Trophoblast cell (in vitro differentiated cells and primary cell): ENCODE measurements around the gene XXYLT1.

ENCODE experiments used
- DNase-seq, 2 donors: peaks; one replicate each; pipeline ENCODE4 v3.0.0-alpha.2; 2016
- H2AFZ ChIP-seq: 2 replicates; pipeline ENCODE4 v1.6.1; 2013; ENCODE audit warnings: low read length, moderate library complexity, mild to moderate bottlenecking; ENCODE audit not compliant: insufficient read depth, poor library complexity
- H2AK5ac ChIP-seq: 2 replicates; pipeline ENCODE4 v1.6.1; 2013; ENCODE audit warnings: mild to moderate bottlenecking, low read length
- H2BK120ac ChIP-seq: 2 replicates; pipeline ENCODE4 v1.6.1; 2013; ENCODE audit warnings: low read length, mild to moderate bottlenecking, moderate library complexity; ENCODE audit not compliant: insufficient read depth, poor library complexity
- H2BK12ac ChIP-seq: 2 replicates; pipeline ENCODE4 v1.6.1; 2013; ENCODE audit warnings: mild to moderate bottlenecking, low read length, moderate library complexity
- H2BK5ac ChIP-seq: 2 replicates; pipeline ENCODE4 v1.6.1; 2013; ENCODE audit warnings: low read length, low read depth, moderate library complexity, mild to moderate bottlenecking; ENCODE audit not compliant: poor library complexity
- H3K14ac ChIP-seq: 2 replicates; pipeline ENCODE4 v1.6.1; 2013; ENCODE audit warnings: mild to moderate bottlenecking, low read length
- H3K18ac ChIP-seq: 2 replicates; pipeline ENCODE4 v1.6.1; 2013; ENCODE audit warnings: mild to moderate bottlenecking, low read length
- H3K23ac ChIP-seq: 2 replicates; pipeline ENCODE4 v1.6.1; 2013; ENCODE audit warnings: low read length
- H3K27ac ChIP-seq: 2 replicates; pipeline ENCODE4 v1.5.1; 2013; ENCODE audit warnings: low read depth, mild to moderate bottlenecking, inconsistent platforms, low read length, moderate library complexity
- H3K27me3 ChIP-seq: 2 replicates; pipeline ENCODE4 v1.6.1; 2013; ENCODE audit warnings: inconsistent platforms, mild to moderate bottlenecking, low read length, moderate library complexity; ENCODE audit not compliant: insufficient read depth
- H3K36me3 ChIP-seq, 2 experiments: 1 replicate in 1 of 2; 2 replicates in 1 of 2; pipeline ENCODE4 v1.6.1; 2013; ENCODE audit warnings: low read length in 2 of 2, mild to moderate bottlenecking in 2 of 2, moderate library complexity in 1 of 2; ENCODE audit not compliant: insufficient read depth in 2 of 2, control insufficient read depth in 1 of 2
- H3K4ac ChIP-seq: 2 replicates; pipeline ENCODE4 v1.6.1; 2013; ENCODE audit warnings: low read depth, mild to moderate bottlenecking, low read length, moderate library complexity
- H3K4me1 ChIP-seq, 2 experiments: 1 replicate in 1 of 2; 2 replicates in 1 of 2; pipeline ENCODE4 v1.6.1; 2013; ENCODE audit warnings: low read length in 2 of 2, mild to moderate bottlenecking in 2 of 2, moderate library complexity in 1 of 2; ENCODE audit not compliant: insufficient read depth in 2 of 2, control insufficient read depth in 1 of 2
- H3K4me2 ChIP-seq: 2 replicates; pipeline ENCODE4 v1.6.1; 2013; ENCODE audit warnings: inconsistent platforms, mild to moderate bottlenecking, low read length, moderate library complexity
- H3K4me3 ChIP-seq: 2 replicates; pipeline ENCODE4 v1.5.1; 2013; ENCODE audit warnings: mild to moderate bottlenecking, low read depth, low read length, inconsistent platforms
- H3K79me1 ChIP-seq: one replicate; pipeline ENCODE4 v1.6.1; 2013; ENCODE audit warnings: low read length
- H3K79me2 ChIP-seq: 2 replicates; pipeline ENCODE4 v1.6.1; 2013; ENCODE audit warnings: low read length, mild to moderate bottlenecking; ENCODE audit not compliant: control insufficient read depth, insufficient read depth, poor library complexity
- H3K9ac ChIP-seq: 2 replicates; pipeline ENCODE4 v1.6.1; 2013; ENCODE audit warnings: mild to moderate bottlenecking, low read length
- H3K9me3 ChIP-seq: 2 replicates; pipeline ENCODE4 v1.6.1; 2013; ENCODE audit warnings: low read depth, mild to moderate bottlenecking, control low read depth, inconsistent platforms, low read length; ENCODE audit not compliant: insufficient read depth
- H4K12ac ChIP-seq: 2 replicates; pipeline ENCODE4 v1.6.1; 2013; ENCODE audit warnings: low read depth, mild to moderate bottlenecking, low read length, moderate library complexity
- H4K8ac ChIP-seq: 2 replicates; pipeline ENCODE4 v1.6.1; 2013; ENCODE audit warnings: low read depth, mild to moderate bottlenecking, low read length, moderate library complexity
- H4K91ac ChIP-seq: one replicate; pipeline ENCODE4 v1.6.1; 2013; ENCODE audit warnings: low read depth, mild to moderate bottlenecking, low read length, moderate library complexity
- WGBS: extraction: QIAGEN DNeasy Blood & Tissue Kit; methylation state at CpG from one replicate; pipeline ENCODE4 v1.1.7; 2013; ENCODE audit warnings: missing lambda C conversion rate; ENCODE audit not compliant: insufficient read length, insufficient coverage; ENCODE audit errors: extremely low coverage; 5-methylcytosine and 5-hydroxymethylcytosine counted together

Gene XXYLT1

GRCh38 chr3:195129072-195129643 lies 141.8 kb downstream of the XXYLT1 start:
- Histone ChIP-seq H4K12ac (no peak overlapping the region), H3K4me1 (no peaks in the 10 kb centered on the region), H3K36me3 (no peaks in the 10 kb centered on the region), H3K23ac (no peak overlapping the region), H3K79me1 (no peaks in the 10 kb centered on the region), H3K4me3 (no peak overlapping the region), H3K9ac (no peak overlapping the region), H3K27ac (no peak overlapping the region), H4K8ac (no peak overlapping the region), H2AFZ (no peak overlapping the region), H3K4me2 (no peak overlapping the region), H2AK5ac (no peak overlapping the region), H3K79me2 (no peaks in the 10 kb centered on the region), H3K27me3 (no peaks in the 10 kb centered on the region), H4K91ac (no peak overlapping the region), H2BK12ac (no peak overlapping the region), H3K9me3 (no peaks in the 10 kb centered on the region), H2BK5ac (no peak overlapping the region), H3K14ac (no peak overlapping the region), H2BK120ac (no peak overlapping the region), H3K4ac (no peak overlapping the region), H3K18ac (no peak overlapping the region)
- no peak for DNase-seq
- WGBS = no CpG with 5 or more reads among the region's 12 CpGs

- Histone ChIP-seq H4K12ac (no peak overlapping the region), H3K4me3 (no peak overlapping the region), H4K91ac (no peak overlapping the region), H3K23ac (no peak overlapping the region), H3K27ac (no peak overlapping the region), H2BK12ac (no peak overlapping the region), H3K36me3 (no peaks in the 10 kb centered on the region), H3K9me3 (no peaks in the 10 kb centered on the region), H3K4me1 (no peaks in the 10 kb centered on the region), H3K79me1 (no peaks in the 10 kb centered on the region), H3K9ac (no peak overlapping the region), H2AFZ (no peak overlapping the region), H3K4me2 (no peak overlapping the region), H2AK5ac (no peak overlapping the region), H2BK5ac (no peak overlapping the region), H3K79me2 (no peaks in the 10 kb centered on the region), H4K8ac (no peak overlapping the region), H3K18ac (no peak overlapping the region), H2BK120ac (no peak overlapping the region), H3K14ac (no peak overlapping the region), H3K27me3 (no peaks in the 10 kb centered on the region), H3K4ac (no peak overlapping the region)
- WGBS = no CpG with 5 or more reads among the region's 7 CpGs
- DNase-seq = no peak
Observed at GRCh38 chr3:195128255-195129071, 142.5 kb downstream of the XXYLT1 start.

GRCh38 chr3:195126056-195126605 lies 144.8 kb downstream of the XXYLT1 start:
- DNase-seq = no peak
- H2BK12ac ChIP-seq = no peak overlapping the region
- H4K8ac ChIP-seq = no peak overlapping the region
- H3K36me3 ChIP-seq = no peaks in the 10 kb centered on the region
- no peak overlapping the region for H2AK5ac ChIP-seq
- no peak overlapping the region for H2BK5ac ChIP-seq
- H4K91ac ChIP-seq = no peak overlapping the region
- no peaks in the 10 kb centered on the region for H3K79me1 ChIP-seq
- no peak overlapping the region for H2AFZ ChIP-seq
- no peak overlapping the region for H3K27ac ChIP-seq
- H3K4me3 ChIP-seq = no peak overlapping the region
- H3K9ac ChIP-seq = no peak overlapping the region
- H3K18ac ChIP-seq = no peak overlapping the region
- H3K14ac ChIP-seq = no peak overlapping the region
- no peak overlapping the region for H3K4me2 ChIP-seq
- H2BK120ac ChIP-seq = no peak overlapping the region
- H3K4ac ChIP-seq = no peak overlapping the region
- H3K4me1 ChIP-seq = peaks cover 0 to 4% of the 10 kb centered on the region in 2 experiments
- H3K27me3 ChIP-seq = no peaks in the 10 kb centered on the region
- no peaks in the 10 kb centered on the region for H3K79me2 ChIP-seq
- no peak overlapping the region for H3K23ac ChIP-seq
- H3K9me3 ChIP-seq = no peaks in the 10 kb centered on the region
- no peak overlapping the region for H4K12ac ChIP-seq
- no CpG with 5 or more reads among the region's 14 CpGs for WGBS

- Histone ChIP-seq H2BK5ac (no peak overlapping the region), H2BK120ac (no peak overlapping the region), H3K79me1 (peaks cover 4% of the 10 kb centered on the region), H3K9me3 (no peaks in the 10 kb centered on the region), H4K8ac (no peak overlapping the region), H3K4me1 (peaks cover 0 to 4% of the 10 kb centered on the region in 2 experiments), H3K27ac (no peak overlapping the region), H2BK12ac (no peak overlapping the region), H4K91ac (no peak overlapping the region), H3K14ac (no peak overlapping the region), H3K18ac (no peak overlapping the region), H2AK5ac (no peak overlapping the region), H2AFZ (no peak overlapping the region), H4K12ac (no peak overlapping the region), H3K4me2 (no peak overlapping the region), H3K4ac (no peak overlapping the region), H3K27me3 (no peaks in the 10 kb centered on the region), H3K9ac (no peak overlapping the region), H3K36me3 (no peaks in the 10 kb centered on the region), H3K23ac (no peak overlapping the region), H3K4me3 (no peak overlapping the region), H3K79me2 (no peaks in the 10 kb centered on the region)
- DNase-seq = no peak
- no CpG with 5 or more reads among the region's 11 CpGs for WGBS
Observed at GRCh38 chr3:195125646-195126045, 145.3 kb downstream of the XXYLT1 start.
